Right kidney (tissue), 9 donors: ENCODE results near the gene PGBD5.
"Not testable (repeated sequence)": the region's sequence is repeated elsewhere in the genome, so short reads cannot be mapped to it uniquely, and the experiment has no call there.

Experiments used
- DNase-seq: peaks from one replicate; pipeline ENCODE4 v3.0.0-alpha.2; 2016
- long read RNA-seq, 8 donors: transcript quantifications; one replicate each; lab custom pipeline, GENCODE V29; 2026

The PGBD5 gene, protein sequence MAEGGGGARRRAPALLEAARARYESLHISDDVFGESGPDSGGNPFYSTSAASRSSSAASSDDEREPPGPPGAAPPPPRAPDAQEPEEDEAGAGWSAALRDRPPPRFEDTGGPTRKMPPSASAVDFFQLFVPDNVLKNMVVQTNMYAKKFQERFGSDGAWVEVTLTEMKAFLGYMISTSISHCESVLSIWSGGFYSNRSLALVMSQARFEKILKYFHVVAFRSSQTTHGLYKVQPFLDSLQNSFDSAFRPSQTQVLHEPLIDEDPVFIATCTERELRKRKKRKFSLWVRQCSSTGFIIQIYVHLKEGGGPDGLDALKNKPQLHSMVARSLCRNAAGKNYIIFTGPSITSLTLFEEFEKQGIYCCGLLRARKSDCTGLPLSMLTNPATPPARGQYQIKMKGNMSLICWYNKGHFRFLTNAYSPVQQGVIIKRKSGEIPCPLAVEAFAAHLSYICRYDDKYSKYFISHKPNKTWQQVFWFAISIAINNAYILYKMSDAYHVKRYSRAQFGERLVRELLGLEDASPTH
- long read RNA-seq, donor 1, full-length matches to known transcripts, result 3 of 3 reads
- long read RNA-seq, donor 1, partial matches to known transcripts, result 0 of 3 reads
- long read RNA-seq, donor 1, other reads (novel, unspliced or antisense), result 0 of 3 reads
- long read RNA-seq, donor 2, full-length matches to known transcripts, result 3 of 3 reads
- long read RNA-seq, donor 2, partial matches to known transcripts, result 0 of 3 reads
- long read RNA-seq, donor 2, other reads (novel, unspliced or antisense), result 0 of 3 reads
- long read RNA-seq, donor 3, result 0 reads
- long read RNA-seq, donor 4, full-length matches to known transcripts, result 1 of 1 reads
- long read RNA-seq, donor 4, partial matches to known transcripts, result 0 of 1 reads
- long read RNA-seq, donor 4, other reads (novel, unspliced or antisense), result 0 of 1 reads
- long read RNA-seq, donor 5, full-length matches to known transcripts, result 4 of 4 reads
- long read RNA-seq, donor 5, partial matches to known transcripts, result 0 of 4 reads
- long read RNA-seq, donor 5, other reads (novel, unspliced or antisense), result 0 of 4 reads
- long read RNA-seq, donor 6, result 0 reads
- long read RNA-seq, donor 7, result 0 reads
- long read RNA-seq, donor 8, result 0 reads

DNA sequence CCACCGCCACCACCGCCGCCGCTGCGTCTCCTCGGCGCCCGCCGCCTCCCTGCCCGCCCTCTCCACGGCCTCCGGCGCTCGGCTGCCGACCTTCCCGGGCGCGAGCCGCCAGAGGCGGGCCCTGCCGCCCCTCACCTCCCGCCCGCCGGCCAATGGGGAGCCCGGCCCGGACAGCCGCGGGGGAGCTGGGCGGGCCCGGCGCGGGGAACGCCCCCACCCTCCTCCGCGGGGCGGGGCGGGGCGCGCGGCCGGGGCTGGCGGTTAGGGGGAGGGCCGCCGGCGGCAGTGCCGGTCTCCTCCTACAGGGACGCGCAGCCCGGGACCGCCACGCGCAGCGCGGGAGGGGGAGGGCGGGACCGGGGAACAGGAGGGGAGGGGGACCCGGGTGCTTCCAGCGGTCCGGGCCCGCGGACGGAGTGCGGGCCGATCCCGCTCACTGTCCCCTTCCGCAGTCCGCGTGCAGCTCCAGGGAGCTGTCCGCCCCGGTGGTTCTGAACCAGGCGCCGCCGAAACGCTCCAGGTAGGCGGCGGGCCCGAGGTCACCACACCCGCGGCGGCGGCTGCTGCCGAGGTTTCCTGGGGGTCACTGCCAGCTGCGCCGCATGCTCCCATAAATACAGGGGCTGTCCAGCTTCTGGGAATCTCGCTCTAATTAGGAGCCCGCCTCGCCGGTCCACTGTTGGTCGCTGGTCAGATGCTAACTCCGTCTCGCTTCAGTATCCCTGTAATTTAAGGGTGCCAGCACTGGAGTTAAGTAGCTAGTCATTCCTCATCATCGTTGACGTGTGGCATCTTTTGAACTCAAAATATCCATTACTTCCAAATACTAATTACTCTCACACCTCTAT is at the start of gene PGBD5:
Gene PGBD5, minus strand, starts transcription at position 87 of the 848 bp plus-strand sequence. CDS start 404 bp downstream, outside the sequence.
- peak; percentile 80 for DNase-seq

DNA sequence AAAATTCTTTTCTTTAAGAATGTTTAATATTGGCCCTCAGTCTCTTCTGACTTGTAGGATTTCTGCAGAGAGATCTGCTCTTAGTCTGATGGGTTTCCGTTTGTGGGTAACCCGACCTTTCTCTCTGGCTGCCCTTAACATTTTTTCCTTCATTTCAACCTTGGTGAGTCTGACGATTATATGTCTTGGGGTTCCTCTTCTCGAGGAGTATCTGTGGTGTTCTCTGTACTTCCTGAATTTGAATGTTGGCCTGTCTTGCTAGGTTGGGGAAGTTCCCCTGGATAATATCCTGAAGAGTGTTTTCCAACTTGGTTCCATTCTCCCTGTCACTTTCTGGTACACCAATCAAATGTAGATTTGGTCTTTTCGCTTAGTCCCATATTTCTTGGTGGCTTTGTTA is 48.8 kb upstream of the PGBD5 start:
- DNase-seq, result not testable (repeated sequence)

DNA sequence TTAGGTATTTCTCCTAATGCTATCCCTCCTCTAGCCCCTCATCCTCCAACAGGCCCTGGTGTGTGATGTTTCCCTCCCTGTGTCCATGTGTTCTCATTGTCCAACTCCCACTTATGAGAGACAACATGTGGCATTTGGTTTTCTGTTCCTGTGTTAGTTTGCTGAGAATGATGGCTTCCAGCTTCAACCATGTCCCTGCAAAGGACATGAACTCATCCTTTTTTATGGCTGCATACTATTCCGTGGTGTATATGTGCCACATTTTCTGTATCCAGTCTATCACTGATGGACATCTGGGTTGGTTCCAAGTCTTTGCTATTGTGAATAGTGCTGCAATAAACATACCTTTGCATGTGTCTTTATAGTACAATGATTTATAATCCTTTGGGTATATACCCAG is 44.6 kb upstream of the PGBD5 start:
- DNase-seq, result not testable (repeated sequence)

DNA sequence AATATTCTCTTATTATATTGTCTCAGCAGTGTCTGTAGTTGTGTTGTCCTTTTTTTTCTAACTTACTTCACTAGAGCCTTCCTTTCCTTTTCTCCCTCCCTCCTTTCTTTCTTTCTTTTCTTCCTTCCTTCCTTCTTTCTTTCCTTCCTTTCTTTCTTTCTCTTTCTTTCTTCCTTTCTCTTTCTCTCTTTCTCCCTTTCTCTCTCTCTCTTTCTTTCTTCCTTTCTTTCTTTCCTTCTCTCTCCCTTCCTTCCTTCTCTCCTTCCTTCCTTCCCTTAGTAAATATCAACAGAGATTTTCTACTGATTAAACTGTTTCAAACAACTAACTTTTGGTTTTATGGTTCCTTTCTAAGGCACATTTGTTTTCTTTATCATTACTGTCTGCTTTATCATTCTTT is 43.1 kb upstream of the PGBD5 start:
- DNase-seq, result no peak

DNA sequence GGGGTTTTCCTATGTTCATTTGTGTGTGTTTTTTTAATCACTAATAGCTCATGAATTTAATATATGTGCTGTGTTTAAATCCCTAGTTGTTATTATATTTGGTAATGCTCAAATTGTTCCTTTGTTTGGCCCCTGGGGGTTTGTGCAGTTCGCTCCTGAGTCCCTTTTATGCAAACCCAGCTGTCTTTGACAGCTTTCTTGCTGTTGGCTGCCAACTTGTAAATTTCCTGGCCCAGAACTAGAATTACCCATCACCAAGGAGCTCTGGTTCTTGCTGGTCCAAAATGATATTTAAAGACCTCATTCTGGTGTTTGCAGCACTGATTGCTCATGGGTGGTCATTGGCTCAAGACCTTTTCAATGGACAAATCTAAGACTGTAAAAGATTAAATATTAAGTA is 39.6 kb upstream of the PGBD5 start:
- DNase-seq, result no peak

DNA sequence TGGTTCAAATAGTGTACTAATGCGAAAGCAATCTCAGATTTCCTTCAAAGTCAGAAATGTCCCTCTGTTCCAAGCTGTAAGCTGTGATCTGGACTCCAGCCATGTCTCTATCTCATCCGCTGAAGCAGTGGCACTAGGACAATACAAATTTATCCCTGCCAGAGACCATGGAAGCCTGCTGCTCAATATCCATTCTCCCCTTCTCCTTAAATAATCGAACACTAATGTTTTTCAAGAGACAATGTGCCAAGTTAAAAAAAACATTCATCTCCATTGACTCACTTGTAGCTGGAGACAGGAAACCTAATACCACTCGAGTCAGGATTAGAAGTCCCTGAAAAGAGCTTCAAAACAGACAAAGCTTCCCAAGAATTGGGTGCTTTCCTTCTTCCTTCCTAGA is 38.5 kb upstream of the PGBD5 start:
- DNase-seq, result no peak

DNA sequence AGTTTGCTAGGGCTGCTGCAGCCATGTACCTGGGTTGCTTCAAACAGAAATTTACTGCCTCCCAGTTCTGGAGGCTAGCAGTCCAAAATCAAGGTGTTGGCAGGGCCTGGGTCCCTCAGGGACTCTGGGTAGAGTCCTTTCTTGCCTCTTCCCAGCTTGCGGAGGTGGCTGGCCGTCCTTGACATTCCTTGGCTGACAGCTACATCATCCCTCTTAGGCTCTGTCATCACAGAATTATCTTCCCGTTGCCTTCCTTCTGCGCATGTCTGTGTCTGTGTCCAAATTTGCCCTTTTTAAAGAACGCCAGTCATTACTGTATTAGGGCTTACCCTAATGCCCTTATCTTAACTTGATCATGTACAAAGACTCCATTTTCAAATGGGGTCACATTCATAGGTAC is 37.6 kb upstream of the PGBD5 start:
- no peak for DNase-seq

DNA sequence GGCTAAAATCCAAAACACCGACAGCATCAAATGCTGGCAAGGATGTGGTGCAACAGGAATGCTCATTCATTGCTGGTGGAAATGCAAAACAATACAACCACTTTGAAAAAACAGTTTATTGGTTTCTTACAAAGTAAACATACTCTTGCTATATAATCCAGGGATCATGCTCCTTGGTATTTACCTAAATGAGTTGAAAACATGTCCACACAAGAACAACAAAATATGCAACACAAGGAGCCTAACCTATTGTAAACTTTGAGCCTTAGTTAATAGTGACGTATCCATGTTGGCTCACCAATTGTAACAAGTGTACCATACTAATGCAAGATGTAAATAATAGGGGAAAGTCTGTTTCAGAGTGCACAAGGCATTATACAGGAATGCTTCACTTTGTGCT is 37.2 kb upstream of the PGBD5 start:
- no peak for DNase-seq

DNA sequence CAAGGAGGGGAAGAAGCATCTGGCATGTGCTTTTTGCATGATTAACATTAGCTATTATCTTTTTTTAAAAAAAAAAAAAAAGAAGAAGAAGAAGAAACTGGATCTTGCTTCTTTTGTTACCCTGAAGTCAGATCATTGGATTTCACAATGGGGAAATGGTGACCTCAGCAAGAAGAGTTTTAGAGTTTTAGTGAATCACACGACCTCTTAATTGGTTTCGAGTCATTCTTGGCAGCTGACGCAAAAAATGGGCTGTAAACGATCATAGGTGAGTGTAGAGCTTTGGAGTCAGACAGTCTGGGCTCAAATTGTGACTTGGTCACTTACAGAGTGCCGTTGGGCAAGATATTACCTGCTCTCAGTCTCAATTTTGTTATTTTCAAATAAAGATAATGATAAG is 33.3 kb upstream of the PGBD5 start:
- DNase-seq, result no peak

DNA sequence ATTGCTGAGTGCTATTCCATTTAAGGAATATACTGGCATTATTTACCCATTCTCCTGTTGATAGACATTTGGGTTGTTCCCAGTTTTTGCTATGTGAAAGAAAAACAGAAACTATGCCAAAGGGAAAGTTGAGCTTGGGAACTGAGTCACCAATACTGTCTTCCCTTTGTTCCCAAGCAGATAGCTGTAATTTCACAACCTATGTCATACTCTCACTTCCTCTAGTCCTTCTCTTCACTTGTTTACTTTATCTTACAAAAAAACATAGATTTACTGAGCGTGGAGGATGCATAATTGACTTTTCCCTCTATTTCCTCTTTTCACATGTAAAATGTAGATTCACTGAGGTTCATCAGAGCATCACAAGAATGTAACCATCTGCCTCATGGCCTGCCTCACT is 32.4 kb upstream of the PGBD5 start:
- DNase-seq, result no peak

DNA sequence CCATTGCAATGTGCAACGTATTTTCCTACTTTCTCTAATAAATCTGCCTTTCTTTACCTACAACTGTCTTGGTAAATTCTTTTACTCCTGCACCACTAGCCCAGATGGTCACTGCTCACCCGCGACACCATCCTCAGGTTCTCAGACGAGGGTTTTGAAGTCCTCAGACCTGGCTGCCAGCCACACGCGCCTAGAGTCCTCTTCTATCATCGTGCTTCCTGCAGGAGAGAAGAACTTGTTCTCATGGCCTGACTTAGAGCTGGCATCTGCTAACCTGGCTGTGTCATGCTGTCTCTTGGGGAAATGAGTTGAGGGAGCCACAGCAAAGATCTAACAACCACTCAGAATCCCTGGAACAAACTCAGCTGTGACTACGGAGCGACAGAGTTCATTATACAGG is 30.3 kb upstream of the PGBD5 start:
- DNase-seq, result no peak

DNA sequence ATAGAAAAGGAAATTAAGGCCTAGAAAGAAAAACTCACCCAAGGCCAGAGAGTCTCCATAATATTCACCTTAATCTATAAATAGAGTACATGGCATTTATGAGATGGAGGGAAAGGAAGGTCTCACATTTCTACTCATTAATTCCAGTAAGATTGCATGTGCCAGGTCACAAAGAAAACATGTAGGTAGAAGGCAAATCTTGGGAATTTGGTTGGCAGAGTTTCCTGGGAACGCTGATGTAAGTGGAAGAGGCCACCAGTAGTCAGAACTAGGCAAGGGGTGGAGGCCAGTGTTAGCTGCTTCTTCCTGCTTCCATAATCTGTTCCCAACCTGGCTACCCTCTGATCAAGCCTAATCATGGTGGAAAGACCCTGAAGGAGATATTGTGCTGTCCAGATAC is 29.2 kb upstream of the PGBD5 start:
- DNase-seq, result no peak

DNA sequence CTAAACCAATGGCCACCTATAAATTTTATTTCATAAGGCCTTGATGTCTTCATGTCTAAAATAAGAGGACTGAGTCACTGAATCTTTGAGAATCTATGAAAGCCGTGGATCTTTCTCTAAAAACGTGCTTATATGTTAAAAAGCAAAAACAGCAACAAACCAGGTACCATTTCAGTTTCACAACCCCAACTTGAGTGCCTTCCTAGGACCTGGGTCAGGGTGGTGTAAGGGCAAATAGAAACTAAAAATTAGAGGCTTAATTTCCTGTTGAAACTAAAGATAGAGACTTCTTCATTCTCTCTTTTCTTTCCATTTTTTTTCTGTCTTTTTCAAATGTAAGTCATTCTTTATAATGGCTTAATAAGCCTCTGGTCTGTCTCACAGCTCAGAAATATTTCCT is 27.2 kb upstream of the PGBD5 start:
- DNase-seq, result no peak

DNA sequence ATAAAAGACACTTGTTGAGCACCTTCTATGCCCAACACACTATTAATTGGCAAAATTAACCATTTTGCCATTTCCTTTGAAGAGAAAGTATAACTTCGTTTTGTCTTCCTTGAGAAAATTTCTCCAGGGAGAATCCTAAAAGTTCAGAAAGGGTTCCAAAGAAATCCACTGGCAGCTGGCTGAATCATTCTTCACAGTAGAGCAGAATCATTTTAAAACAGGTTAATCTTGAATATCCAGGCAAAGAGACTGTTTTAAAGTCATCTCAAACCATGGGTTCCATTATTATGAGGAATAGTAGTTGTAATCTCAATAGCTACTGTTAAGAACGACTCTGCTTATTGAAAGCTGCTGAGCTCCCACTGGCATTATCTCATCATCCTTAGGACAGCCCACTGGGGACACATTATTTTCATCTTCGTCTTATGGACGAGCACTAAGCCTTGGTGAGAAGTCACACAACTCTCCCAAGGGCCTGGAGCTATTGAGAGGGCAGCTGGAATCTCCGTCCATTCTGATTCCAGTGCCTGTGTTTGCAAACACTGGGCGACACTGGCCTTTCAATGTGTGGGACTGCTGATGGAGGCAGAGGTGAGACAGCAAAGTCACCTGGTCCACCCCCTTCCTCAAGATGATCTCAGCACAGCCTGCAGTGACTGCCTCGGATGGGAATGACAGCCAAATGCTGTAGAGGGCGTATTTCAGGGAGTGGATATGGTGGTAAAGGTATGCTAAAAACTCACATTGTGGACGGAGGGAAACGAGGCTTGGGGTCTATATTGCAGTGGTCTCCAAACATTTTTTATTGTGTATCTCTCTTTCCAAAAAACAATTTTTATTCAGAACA is 15.3 kb upstream of the PGBD5 start:
- DNase-seq, result no peak

DNA sequence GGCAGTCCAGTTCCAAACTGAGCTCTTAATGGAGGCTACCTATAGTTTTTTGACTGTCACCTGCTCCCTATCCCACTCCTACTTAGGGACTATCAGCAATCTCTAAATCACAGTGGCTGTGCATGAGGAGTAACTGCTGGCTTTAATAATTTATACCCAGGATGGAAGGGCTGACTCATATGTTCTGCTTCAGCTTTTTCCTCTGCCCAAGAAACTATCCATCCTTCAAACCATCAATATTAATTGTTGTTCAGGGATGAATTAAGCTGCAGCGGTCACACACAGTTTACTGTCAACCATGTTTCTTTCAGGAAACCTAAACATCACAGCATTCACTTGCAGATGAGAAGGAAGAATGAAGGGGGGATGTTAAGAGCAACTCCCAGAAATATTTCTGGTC is 9.0 kb upstream of the PGBD5 start:
- DNase-seq, result no peak

DNA sequence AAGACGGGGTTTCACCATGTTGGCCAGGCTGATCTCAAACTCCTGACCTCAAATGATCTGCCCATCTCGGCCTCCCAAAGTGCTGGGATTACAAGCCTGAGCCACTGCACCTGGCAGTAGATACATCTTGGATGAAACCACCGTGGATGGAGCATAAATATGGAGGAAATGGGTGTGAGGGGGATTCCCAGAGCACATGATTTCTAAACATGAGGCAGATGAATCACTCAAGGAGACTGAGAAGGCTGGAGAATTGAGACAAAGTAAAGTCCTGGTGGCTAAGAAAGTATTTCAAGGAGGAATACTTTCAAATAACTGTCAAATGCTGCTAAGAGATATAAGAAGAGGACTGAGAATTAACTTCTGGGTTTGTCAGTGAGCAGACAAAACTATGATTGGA is 5.4 kb upstream of the PGBD5 start:
- no peak for DNase-seq

DNA sequence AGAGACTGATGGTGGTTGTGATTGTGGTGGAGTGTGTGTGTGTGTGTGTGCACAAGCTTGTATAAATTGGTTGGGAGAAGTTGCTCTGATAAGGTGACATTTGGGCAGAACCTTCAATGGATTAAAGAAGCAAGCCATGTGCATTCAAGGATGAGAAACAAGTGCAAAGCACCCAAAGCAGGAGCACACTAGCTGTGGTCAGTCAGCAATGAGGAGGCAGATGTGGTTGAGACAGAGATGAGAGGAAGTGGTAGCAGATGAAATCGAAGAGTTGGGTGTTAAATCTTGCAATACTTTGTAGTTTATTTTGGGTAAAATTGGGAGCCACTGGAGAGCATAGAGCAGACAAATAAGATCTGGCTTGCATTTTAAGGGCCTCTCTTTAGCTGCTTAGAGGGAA is 4.4 kb upstream of the PGBD5 start:
- no peak for DNase-seq

DNA sequence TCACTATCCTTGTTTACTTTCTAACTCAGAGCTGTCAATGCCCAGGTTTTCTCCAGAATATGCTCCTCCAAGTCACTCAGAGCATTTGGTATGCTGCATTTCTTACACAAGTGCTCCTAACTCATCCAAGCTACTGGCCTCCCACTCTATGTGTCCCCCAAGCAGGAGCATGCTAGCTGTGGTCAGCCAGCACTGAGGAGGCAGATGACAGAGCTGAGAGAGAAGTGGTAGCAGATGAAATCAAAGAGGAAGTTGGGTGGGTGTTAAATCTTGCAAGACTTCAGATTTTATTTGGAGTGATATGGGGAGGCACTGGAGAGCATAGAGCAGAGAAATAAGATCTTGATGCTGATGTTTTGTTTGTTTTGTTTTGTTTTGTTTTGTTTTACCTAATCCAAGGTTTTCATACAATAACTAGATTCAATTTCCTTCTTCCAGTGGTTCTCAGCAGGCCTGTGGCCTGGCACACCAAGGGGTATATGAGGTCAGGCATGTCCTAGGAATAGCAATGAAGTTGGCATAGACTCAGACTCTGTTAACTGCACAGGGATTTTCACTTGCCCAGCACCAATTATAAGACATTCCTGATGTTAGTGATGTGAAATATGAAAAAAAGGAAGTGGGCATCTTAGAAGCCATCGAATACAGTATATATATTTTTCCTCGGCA is 3.1 kb upstream of the PGBD5 start:
- DNase-seq, result no peak

DNA sequence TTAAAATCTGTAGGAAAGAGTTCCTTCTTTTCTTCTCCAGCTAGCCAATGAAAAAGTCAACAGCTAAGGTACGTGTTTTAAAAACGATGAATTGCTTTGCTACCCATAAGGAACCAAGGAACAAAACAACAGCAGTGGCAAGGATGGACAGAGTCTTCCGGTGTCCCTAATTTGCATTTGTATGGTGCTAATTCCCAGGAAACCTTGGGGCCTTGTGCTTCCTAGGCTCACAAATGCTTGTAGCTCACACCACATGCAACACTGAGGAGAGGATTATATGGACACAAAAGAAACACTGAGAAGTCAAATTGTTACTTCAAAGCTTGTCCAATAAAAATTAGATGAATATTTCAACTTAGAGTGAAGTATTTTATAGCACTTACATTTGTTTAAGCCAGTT is 1.8 kb upstream of the PGBD5 start:
- no peak for DNase-seq

DNA sequence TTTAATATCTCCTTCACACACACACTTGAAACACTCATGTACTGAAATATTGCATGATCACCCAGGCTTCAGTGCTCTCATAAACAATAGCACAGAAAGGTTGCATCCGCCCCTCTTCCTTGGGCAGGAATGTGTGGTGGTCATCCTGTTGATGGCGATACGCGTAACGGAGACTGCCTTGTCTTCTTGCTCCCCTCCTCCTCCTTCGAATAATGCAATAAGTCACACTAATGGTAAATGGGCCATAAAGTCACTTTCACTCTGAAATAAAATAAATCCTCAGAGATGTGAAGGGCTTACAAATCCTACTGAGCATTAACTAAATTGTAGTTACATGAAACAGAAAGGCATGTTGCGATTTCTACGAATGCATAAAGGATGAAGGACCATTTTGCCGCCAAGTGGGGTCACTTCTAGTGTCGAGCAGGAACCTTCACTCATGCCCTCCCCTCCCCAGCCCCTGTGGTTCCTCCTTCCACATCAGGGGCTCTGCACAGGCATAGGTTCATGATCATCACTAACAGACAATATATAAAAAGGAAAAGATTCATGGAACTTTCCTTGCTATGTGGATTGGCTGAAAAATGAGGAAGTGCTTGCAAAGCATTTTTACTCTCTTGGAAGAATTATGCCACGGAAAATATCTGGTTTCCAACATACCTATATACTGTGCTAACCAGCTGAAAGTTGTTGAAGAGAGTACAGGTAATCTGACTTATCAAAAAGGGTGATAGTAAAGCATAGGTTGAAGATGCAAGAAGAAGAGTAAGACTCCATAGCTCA is 1.2 kb upstream of the PGBD5 start:
- DNase-seq, result no peak
